Measurements from ENCODE around the gene THSD4.

THSD4 gene

GRCh38 chr15:71187526-71187925 lies 72.3 kb downstream of the THSD4 start:
- Mint-ChIP-seq H3K4me1 (no peaks in the 10 kb centered on the region), H3K4me3 (no peak overlapping the region), H3K27ac (no peak overlapping the region), H3K36me3 (no peaks in the 10 kb centered on the region), H3K27me3 (peaks cover 0 to 5% of the 10 kb centered on the region in 2 donors), H3K9me3 (peaks cover 0 to 5% of the 10 kb centered on the region in 2 donors)
- ATAC-seq (replicated peaks) (no peak), DNase-seq (no peak)

GRCh38 chr15:71189718-71190117 lies 74.4 kb downstream of the THSD4 start:
- Mint-ChIP-seq H3K4me3 (no peak overlapping the region), H3K27me3 (peaks cover 0 to 2% of the 10 kb centered on the region in 2 donors), H3K4me1 (no peaks in the 10 kb centered on the region), H3K27ac (no peak overlapping the region), H3K36me3 (no peaks in the 10 kb centered on the region), H3K9me3 (peaks cover 0 to 2% of the 10 kb centered on the region in 2 donors)
- no peak for DNase-seq
- no peak for ATAC-seq (replicated peaks)

DNA sequence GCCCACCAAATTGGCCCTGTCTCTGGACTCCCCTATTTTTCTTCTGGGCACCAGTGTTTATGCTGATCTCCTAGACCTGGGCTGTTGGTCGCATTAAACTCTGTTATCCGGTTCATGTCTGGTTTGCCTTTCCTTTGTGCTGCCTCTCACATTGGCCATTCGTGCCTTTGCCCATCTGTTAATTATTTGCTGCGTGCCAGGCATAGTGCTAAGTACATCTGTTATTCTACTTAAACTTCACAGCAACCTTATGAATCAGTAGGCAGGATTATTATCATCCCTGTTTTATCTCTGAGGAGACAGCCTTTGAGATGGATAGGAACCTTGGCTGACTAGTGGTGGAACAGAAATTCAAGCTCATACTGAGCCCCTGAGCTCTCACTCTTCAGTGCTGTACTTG lies 76.0 kb downstream of the THSD4 start:
- DNase-seq: no peak
- Mint-ChIP-seq H3K4me1 (no peaks in the 10 kb centered on the region), H3K4me3 (no peak overlapping the region), H3K27ac (no peak overlapping the region), H3K27me3 (peaks cover 0 to 5% of the 10 kb centered on the region in 2 donors), H3K36me3 (no peaks in the 10 kb centered on the region), H3K9me3 (no peaks in the 10 kb centered on the region)
- ATAC-seq (replicated peaks): no peak

DNA sequence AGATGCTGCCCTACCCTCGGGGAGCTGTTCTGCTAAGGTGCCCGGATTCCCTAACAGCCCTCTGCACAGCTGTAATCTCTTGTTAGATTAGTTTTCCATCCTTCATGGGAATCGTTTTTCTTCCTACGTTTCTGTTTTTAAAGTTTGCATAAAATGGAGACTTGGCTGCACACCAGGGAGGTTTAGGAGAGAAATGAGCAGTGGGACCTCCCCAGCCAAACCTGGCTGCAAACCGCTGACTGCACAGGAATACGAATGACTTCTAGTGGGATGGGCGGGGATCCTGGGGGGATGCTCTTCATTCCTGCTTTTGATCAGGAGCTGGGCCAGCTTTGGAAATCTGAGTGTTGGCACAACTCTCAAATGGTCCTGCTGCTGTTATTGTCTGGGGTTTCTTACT lies 77.5 kb downstream of the THSD4 start:
- H3K4me3 Mint-ChIP-seq: no peak overlapping the region
- no peaks in the 10 kb centered on the region for H3K4me1 Mint-ChIP-seq
- H3K36me3 Mint-ChIP-seq: no peaks in the 10 kb centered on the region
- peaks cover 0 to 5% of the 10 kb centered on the region in 2 donors for H3K27me3 Mint-ChIP-seq
- DNase-seq (no peak), ATAC-seq (replicated peaks) (no peak)
- no peaks in the 10 kb centered on the region for H3K9me3 Mint-ChIP-seq
- no peak overlapping the region for H3K27ac Mint-ChIP-seq

GRCh38 chr15:71194286-71194685 lies 79.0 kb downstream of the THSD4 start:
- no peaks in the 10 kb centered on the region for H3K4me1 Mint-ChIP-seq
- no peak for DNase-seq
- H3K36me3 Mint-ChIP-seq: no peaks in the 10 kb centered on the region

DNA sequence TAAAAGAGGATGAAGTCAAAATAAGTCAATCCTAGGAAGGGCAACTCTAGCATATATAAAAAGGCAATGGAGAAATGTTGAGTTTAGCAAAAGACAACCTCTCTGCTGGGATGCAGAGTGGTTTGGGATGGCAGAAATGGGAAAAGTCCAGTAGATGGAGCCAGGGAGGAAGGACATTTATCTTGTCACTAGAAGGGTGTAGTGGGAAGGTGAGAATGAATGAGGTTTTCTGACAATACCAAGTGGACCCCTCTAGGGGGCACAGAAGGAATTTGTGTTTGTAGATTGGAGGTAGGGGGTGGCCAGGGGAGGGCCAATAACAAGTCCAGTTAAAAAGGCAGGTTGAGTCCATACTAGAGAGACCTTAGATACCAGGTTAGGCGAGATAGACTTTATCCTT lies 80.0 kb downstream of the THSD4 start:
- Mint-ChIP-seq H3K36me3 (no peaks in the 10 kb centered on the region), H3K27ac (no peak overlapping the region), H3K4me1 (peaks cover 0 to 3% of the 10 kb centered on the region in 2 donors), H3K9me3 (peaks cover 4 to 9% of the 10 kb centered on the region in 2 donors), H3K27me3 (peaks cover 0 to 5% of the 10 kb centered on the region in 2 donors), H3K4me3 (no peak overlapping the region)
- no peak for ATAC-seq (replicated peaks)
- DNase-seq: no peak

More at GRCh38 chr15:71194286-71194685, 79.0 kb downstream of the THSD4 start:
- H3K4me3 Mint-ChIP-seq: no peak overlapping the region
- ATAC-seq (replicated peaks): no peak
- peaks cover 0 to 5% of the 10 kb centered on the region in 2 donors for H3K27me3 Mint-ChIP-seq
- H3K27ac Mint-ChIP-seq: no peak overlapping the region
- peaks cover 0 to 3% of the 10 kb centered on the region in 2 donors for H3K9me3 Mint-ChIP-seq

DNA sequence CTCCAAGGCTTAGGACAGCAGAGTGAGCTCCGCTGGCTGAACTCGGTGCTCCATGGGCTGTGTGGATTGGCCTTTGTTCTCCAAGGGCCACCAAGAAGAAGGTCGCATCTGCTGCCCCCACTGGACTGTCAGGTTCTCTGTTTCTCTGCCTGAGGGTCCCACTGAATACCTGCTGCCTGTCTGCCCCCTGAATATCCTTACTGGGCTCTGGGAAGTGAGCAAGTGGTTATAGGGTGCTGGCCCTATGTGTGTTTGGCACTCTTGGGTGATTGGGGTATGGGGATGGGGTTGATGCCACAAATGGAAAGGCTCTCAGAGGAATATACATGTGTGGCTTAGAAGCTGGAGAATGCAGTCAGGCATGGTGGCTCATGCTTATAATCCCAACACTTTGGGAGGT lies 82.3 kb downstream of the THSD4 start:
- peaks cover 4 to 9% of the 10 kb centered on the region in 2 donors for H3K9me3 Mint-ChIP-seq
- no peak overlapping the region for H3K4me3 Mint-ChIP-seq
- ATAC-seq (replicated peaks) (no peak), DNase-seq (no peak)
- no peaks in the 10 kb centered on the region for H3K36me3 Mint-ChIP-seq
- no peak overlapping the region for H3K27ac Mint-ChIP-seq
- peaks cover 0 to 3% of the 10 kb centered on the region in 2 donors for H3K4me1 Mint-ChIP-seq
- peaks cover 0 to 5% of the 10 kb centered on the region in 2 donors for H3K27me3 Mint-ChIP-seq

DNA sequence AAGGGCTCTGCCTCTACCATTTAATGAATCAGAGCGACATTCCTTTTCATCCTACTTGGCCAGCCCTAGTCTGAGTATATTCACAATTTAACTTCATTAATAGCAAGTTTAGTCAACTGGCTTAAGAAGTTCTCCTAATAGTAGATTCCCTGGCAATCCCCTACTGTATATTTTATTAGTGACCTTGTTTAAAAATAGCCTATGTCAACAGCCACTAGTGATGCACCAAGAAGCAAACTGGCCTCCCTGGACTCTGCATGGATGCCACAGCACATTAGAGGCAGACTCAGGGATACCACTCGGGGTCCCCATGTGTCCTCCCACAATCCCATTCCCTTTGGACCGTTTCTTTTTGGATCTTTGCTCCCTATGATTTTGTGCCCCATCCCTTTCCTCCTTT lies 83.6 kb downstream of the THSD4 start:
- Mint-ChIP-seq H3K9me3 (peaks cover 4 to 9% of the 10 kb centered on the region in 2 donors), H3K4me3 (no peak overlapping the region), H3K4me1 (peaks cover 0 to 3% of the 10 kb centered on the region in 2 donors), H3K27me3 (peaks cover 0 to 5% of the 10 kb centered on the region in 2 donors), H3K27ac (no peak overlapping the region), H3K36me3 (no peaks in the 10 kb centered on the region)
- ATAC-seq (replicated peaks) (no peak), DNase-seq (no peak)

DNA sequence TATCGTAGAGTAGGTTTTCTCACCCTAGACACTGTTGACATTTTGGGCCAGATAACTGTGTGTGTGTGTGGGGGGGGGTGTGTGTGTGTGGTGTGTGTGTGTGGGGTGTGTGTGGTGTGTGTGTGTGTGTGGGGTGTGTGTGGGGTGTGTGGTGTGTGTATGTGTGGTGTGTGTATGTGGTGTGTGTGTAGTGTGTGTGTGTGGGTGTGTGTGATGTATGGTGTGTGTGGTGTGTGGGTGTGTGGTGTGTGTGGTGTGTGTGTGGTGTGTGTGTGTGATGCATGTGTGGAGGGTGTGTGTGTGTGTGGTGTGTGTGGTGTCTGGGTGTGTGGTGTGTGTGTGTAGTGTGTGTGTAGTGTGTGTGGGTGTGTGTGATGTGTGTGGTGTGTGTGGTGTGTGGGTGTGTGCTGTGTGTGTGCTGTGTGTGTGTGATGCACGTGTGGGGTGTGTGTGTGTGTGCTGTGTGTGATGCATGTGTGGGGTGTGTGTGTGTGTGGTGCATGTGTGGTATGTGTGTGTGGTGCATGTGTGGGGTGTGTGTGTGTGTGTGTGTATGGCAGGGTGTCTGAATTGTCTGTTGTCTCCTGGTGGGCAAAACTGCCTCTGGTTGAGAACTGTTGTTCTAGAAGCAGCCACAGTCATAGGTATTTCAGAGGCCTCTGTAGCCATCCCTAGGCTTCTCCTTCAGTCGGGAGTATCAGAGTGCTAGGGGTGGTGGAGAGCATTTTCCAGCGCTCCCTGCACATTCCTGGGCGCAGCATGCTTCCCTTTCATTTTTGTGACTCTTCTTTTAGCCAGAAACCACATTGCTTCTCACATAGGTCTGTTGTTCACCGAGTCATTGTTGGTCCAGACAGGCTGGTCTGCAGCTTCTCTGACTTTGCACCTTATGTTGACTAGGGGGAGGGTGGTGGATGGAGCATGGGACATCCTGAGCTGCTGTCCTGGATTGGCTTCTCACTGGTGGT lies 84.4 kb downstream of the THSD4 start:
- no peak for DNase-seq
- no peak for ATAC-seq (replicated peaks)
- Mint-ChIP-seq H3K9me3 (peaks cover 4 to 9% of the 10 kb centered on the region in 2 donors), H3K27me3 (peaks cover 0 to 5% of the 10 kb centered on the region in 2 donors), H3K4me1 (peaks cover 0 to 3% of the 10 kb centered on the region in 2 donors), H3K27ac (no peak overlapping the region), H3K4me3 (no peak overlapping the region), H3K36me3 (no peaks in the 10 kb centered on the region)

DNA sequence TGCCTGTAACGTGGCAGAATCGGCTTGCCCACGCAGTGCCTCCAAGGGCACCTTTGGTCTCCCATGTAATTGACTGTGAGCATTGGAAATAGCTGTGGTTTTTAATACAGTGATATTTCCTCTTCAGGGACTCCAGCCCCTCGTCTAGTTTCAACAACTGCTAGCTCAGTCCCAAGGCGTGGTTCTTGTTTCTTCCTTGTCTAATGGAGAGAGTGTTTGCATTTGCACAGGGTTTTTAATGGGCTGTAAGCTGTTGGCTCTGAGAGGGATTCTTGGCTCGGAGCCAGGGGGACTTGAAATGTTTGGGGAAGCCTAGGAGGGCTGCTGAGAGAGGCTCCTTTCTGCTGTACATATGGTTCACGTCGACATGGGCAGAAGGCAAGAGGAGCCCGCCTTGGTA lies 86.2 kb downstream of the THSD4 start:
- Mint-ChIP-seq H3K27ac (no peak overlapping the region), H3K27me3 (no peaks in the 10 kb centered on the region), H3K9me3 (peaks cover 4 to 9% of the 10 kb centered on the region in 2 donors), H3K36me3 (no peaks in the 10 kb centered on the region), H3K4me3 (no peak overlapping the region), H3K4me1 (peaks cover 0 to 3% of the 10 kb centered on the region in 2 donors)
- ATAC-seq (replicated peaks): no peak
- no peak for DNase-seq

GRCh38 chr15:71202712-71203111 lies 87.4 kb downstream of the THSD4 start:
- no peak overlapping the region for H3K4me3 Mint-ChIP-seq

DNA sequence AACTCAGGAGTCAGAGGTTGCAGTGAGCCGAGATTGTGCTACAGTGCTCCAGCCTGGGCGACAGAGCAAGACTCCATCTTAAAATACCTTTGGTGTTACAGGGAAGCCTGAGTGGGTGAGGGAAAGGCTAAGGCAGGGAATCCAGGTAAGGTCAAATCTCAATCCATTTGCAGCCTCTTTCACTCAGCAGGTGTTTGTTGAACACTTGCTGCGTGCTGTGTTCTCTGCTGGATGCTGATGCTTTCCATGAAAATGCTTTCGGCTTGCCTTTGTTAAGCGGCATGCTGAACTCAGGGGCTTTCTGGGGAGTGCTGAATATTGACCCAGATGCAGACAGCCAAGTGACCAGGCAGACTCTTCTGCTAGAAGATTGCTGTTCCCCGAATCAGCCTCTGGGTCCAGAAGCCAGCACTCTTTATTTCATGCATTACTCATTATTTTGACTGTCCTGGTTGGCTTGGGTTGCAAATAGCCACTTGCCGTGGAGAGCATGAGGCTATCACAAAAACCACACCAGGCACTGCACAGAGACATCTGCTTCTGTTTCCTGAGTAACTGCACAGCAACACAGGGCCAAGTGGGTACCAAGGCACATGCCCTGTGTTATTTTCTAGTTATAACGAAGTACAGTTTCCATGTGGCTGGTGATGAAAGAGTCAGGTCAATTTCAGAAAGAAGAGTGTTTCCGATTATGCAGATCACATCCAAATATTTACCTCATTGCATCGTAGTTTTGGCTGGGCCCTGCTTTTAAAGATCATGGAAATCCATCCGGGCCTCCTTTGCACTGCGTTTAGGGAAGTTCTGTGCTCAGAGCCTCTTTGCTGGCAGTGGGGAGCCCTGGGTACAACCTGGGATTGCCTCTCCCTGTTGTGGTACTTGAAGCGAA lies 88.6 kb downstream of the THSD4 start:
- Mint-ChIP-seq H3K4me1 (peaks cover 0 to 3% of the 10 kb centered on the region in 2 donors), H3K27me3 (no peaks in the 10 kb centered on the region), H3K27ac (no peak overlapping the region), H3K36me3 (no peaks in the 10 kb centered on the region), H3K9me3 (peaks cover 4 to 9% of the 10 kb centered on the region in 2 donors), H3K4me3 (no peak overlapping the region)
- no peak for DNase-seq
- ATAC-seq (replicated peaks): no peak

More at GRCh38 chr15:71202712-71203111, 87.4 kb downstream of the THSD4 start:
- Mint-ChIP-seq H3K4me1 (peaks cover 0 to 3% of the 10 kb centered on the region in 2 donors), H3K36me3 (no peaks in the 10 kb centered on the region), H3K27ac (no peak overlapping the region), H3K27me3 (no peaks in the 10 kb centered on the region), H3K9me3 (peaks cover 4 to 9% of the 10 kb centered on the region in 2 donors)
- DNase-seq (no peak), ATAC-seq (replicated peaks) (no peak)

GRCh38 chr15:71207141-71207540 lies 91.9 kb downstream of the THSD4 start:
- Mint-ChIP-seq H3K9me3 (peaks cover 0 to 1% of the 10 kb centered on the region in 2 donors), H3K36me3 (no peaks in the 10 kb centered on the region), H3K4me3 (no peak overlapping the region), H3K27ac (no peak overlapping the region), H3K4me1 (no peaks in the 10 kb centered on the region), H3K27me3 (no peaks in the 10 kb centered on the region)
- ATAC-seq (replicated peaks): no peak
- no peak for DNase-seq

DNA sequence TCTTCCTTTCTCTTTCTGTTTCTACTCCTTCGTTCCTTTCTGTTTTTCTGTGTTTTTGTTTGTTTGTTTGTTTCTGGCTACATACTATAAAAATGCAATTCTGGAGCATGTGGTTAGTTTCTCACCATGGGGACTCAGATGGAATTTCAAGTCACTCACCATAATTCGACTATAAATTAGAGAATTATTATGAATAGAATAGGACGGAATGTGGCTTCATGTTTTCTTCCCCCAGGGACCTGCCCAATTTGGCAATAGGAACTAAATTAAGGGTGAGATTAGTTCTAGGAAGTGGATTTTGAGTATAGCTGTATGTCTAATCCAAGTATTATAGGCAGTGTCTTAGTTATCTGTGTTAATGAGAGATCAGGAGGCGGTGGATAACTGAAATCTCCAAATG lies 96.9 kb downstream of the THSD4 start:
- Mint-ChIP-seq H3K27ac (no peak overlapping the region), H3K4me1 (no peaks in the 10 kb centered on the region), H3K9me3 (peaks cover 1 to 3% of the 10 kb centered on the region in 2 donors), H3K36me3 (no peaks in the 10 kb centered on the region), H3K4me3 (no peak overlapping the region), H3K27me3 (peaks cover 5 to 9% of the 10 kb centered on the region in 2 donors)
- DNase-seq: no peak
- no peak for ATAC-seq (replicated peaks)
